CD4-positive, CD25-positive, alpha-beta regulatory T cell (primary cell): ENCODE results near the gene PHOSPHO1. TPM values are rescaled to one million over a fixed set of nuclear protein-coding genes. Genes with fewer than 3 reads are reported as not detected.
A peak's percentile ranks its signal among the peaks of the same experiment; 100 is the strongest.
"Not testable (repeated sequence)": the region's sequence is repeated elsewhere in the genome, so short reads cannot be mapped to it uniquely, and the experiment has no call there.

Experiments
- ATAC-seq, 2 donors: fragments of 150-1000 bp; cut with Tn5 transposase; one replicate each; pipeline ENCODE4 v1.10.0; 2021; ENCODE audit warnings: low read depth in 2 of 2, moderate number of reproducible peaks in 2 of 2, moderate library complexity in 1 of 2
- DNase-seq, 3 donors: peaks; one replicate each; pipeline versions ENCODE4 v3.0.0 to v3.0.0-alpha.2; 2012 to 2022; ENCODE audit warnings: mixed read lengths in 1 of 3
- H3K27ac ChIP-seq: one replicate; pipeline ENCODE4 v1.7.0; 2013; ENCODE audit warnings: mild to moderate bottlenecking, low read length; ENCODE audit not compliant: insufficient read depth, poor library complexity, severe bottlenecking
- H3K27me3 ChIP-seq: one replicate; pipeline ENCODE4 v1.7.0; 2013; ENCODE audit warnings: low read length; ENCODE audit not compliant: control insufficient read depth, insufficient read depth
- H3K36me3 ChIP-seq: one replicate; pipeline ENCODE4 v1.7.0; 2013; ENCODE audit warnings: mild to moderate bottlenecking, low read length, moderate library complexity; ENCODE audit not compliant: control insufficient read depth, insufficient read depth
- H3K4me1 ChIP-seq: 2 replicates; pipeline ENCODE4 v1.7.0; 2013; ENCODE audit warnings: mild to moderate bottlenecking, low read length; ENCODE audit not compliant: insufficient read depth, control insufficient read depth, poor library complexity, severe bottlenecking
- H3K4me3 ChIP-seq: one replicate; pipeline ENCODE4 v1.7.0; 2013; ENCODE audit warnings: low read depth, mild to moderate bottlenecking, low read length, moderate library complexity
- H3K9me3 ChIP-seq, 2 experiments: 1 replicate in 1 of 2; 2 replicates in 1 of 2; pipeline ENCODE4 v1.7.0; 2013; ENCODE audit warnings: low read length in 2 of 2, mild to moderate bottlenecking in 1 of 2, moderate library complexity in 1 of 2; ENCODE audit not compliant: control insufficient read depth in 2 of 2
- H3K27ac Mint-ChIP-seq, 3 donors: one replicate each; pipeline ENCODE4 v1.8.0; 2020 to 2022; ENCODE audit warnings: mild to moderate bottlenecking in 3 of 3, mixed read lengths in 3 of 3, moderate library complexity in 2 of 3
- H3K27me3 Mint-ChIP-seq: one replicate; pipeline ENCODE4 v1.8.0; 2022; ENCODE audit warnings: mild to moderate bottlenecking, mixed read lengths
- H3K36me3 Mint-ChIP-seq: one replicate; pipeline ENCODE4 v1.8.0; 2020; ENCODE audit warnings: mixed read lengths
- H3K4me1 Mint-ChIP-seq, 4 donors: one replicate each; pipeline ENCODE4 v1.8.0; 2020 to 2022; ENCODE audit warnings: mixed read lengths in 4 of 4, mild to moderate bottlenecking in 1 of 4
- H3K4me3 Mint-ChIP-seq, 4 donors: one replicate each; pipeline ENCODE4 v1.8.0; 2020 to 2022; ENCODE audit warnings: mild to moderate bottlenecking in 4 of 4, mixed read lengths in 4 of 4, moderate library complexity in 3 of 4
- H3K9me3 Mint-ChIP-seq, 7 donors: one replicate each; pipeline ENCODE4 v1.8.0; 2020 to 2022; ENCODE audit warnings: mixed read lengths in 7 of 7, mild to moderate bottlenecking in 3 of 7, moderate library complexity in 2 of 7
- polyA plus RNA-seq, 4 donors: library from polyadenylated mRNA; unstranded; fragments of 300-500 nt; fragmentation: Illumina TruSeq; gene quantifications; one replicate each; pipeline ENCODE4 v1.2.3, GENCODE V29; 2021
- total RNA-seq: library from RNA; stranded (reverse); gene quantifications from one replicate; pipeline ENCODE4 v1.2.3, GENCODE V29; 2022

PHOSPHO1 gene
- total and polyA plus RNA-seq, 5 donors from 2014 or later, result 0.11 to 0.24 (median 0.15) TPM; not detected in 2

DNA sequence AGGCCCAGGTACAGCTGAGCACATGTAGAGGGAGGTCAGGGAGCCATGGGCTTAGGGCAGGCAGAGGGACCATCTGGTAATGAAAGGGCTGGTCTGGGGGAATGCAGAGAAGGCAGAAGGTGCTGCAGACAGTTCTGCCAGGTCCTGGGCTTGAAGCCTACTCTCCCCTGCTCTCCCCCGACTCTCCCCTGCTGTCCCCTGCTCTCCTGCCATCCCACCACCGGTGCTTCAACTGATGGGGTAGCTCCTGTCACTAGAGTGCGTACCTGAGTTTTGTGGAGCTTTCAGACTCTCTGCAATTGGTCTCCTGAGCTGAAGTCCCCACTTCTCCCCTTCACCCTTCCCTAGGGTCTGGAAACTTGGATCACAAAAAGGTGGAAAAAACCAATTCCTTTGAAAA is 37.3 kb upstream of the PHOSPHO1 start:
- ATAC-seq, result no peak
- H3K4me3 Mint-ChIP-seq, result no peak overlapping the region

GRCh38 chr17:49266233-49266632 is 35.6 kb upstream of the PHOSPHO1 start:
- H3K4me1 ChIP-seq, result no peaks in the 10 kb centered on the region
- peak overlapping the region in 1 of 3 donors; percentile 26 for H3K27ac Mint-ChIP-seq
- no peak overlapping the region for H3K27ac ChIP-seq
- no peaks in the 10 kb centered on the region for H3K9me3 ChIP-seq
- peak overlapping the region in 1 of 4 donors; percentile 24 for H3K4me3 Mint-ChIP-seq
- DNase-seq, result no peak
- no peaks in the 10 kb centered on the region for H3K9me3 Mint-ChIP-seq
- no peaks in the 10 kb centered on the region for H3K36me3 Mint-ChIP-seq
- no peak for ATAC-seq
- peaks cover 14% of the 10 kb centered on the region for H3K27me3 Mint-ChIP-seq
- no peaks in the 10 kb centered on the region for H3K36me3 ChIP-seq
- H3K4me1 Mint-ChIP-seq, result peaks cover 0 to 1% (median 0%) of the 10 kb centered on the region in 4 donors
- H3K27me3 ChIP-seq, result no peaks in the 10 kb centered on the region
- no peak overlapping the region for H3K4me3 ChIP-seq

More for the DNA sequence above, 37.3 kb upstream of the PHOSPHO1 start:
- H3K4me1 Mint-ChIP-seq, result no peaks in the 10 kb centered on the region
- no peaks in the 10 kb centered on the region for H3K36me3 ChIP-seq
- peaks cover 10% of the 10 kb centered on the region for H3K27me3 Mint-ChIP-seq
- H3K27me3 ChIP-seq, result no peaks in the 10 kb centered on the region
- no peak overlapping the region for H3K4me3 ChIP-seq
- DNase-seq, result no peak
- H3K27ac ChIP-seq, result no peak overlapping the region
- no peaks in the 10 kb centered on the region for H3K4me1 ChIP-seq
- no peaks in the 10 kb centered on the region for H3K9me3 Mint-ChIP-seq
- no peak overlapping the region for H3K27ac Mint-ChIP-seq
- no peaks in the 10 kb centered on the region for H3K9me3 ChIP-seq
- H3K36me3 Mint-ChIP-seq, result no peaks in the 10 kb centered on the region

DNA sequence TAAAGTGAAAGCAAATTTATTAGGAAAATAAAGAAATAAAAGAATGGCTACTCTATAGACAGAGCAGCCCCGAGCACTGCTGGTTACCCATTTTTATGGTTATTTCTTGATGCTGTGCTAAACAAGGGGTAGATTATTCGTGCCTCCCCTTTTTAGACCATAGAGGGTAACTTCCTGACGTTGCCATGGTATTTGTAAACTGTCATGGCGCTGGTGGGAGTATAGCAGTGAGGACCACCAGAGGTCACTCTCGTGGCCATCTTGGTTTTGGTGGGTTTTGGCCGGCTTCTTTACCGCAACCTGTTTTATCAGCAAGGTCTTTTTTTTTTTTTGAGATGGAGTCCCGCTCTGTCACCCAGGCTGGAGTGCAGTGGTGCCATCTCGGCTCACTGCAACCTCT is 31.0 kb upstream of the PHOSPHO1 start:
- H3K27ac ChIP-seq, H3K4me1 Mint-ChIP-seq, H3K4me3 ChIP-seq, H3K36me3 Mint-ChIP-seq, H3K9me3 Mint-ChIP-seq, ATAC-seq, DNase-seq, H3K27me3 ChIP-seq, H3K36me3 ChIP-seq, H3K9me3 ChIP-seq, H3K27ac Mint-ChIP-seq: not testable (repeated sequence)
- H3K4me1 ChIP-seq, result peaks cover 13% of the 10 kb centered on the region
- H3K27me3 Mint-ChIP-seq, result peaks cover 26% of the 10 kb centered on the region
- peak overlapping the region in 3 of 4 donors; percentile 71 to 86 (median 77) for H3K4me3 Mint-ChIP-seq

DNA sequence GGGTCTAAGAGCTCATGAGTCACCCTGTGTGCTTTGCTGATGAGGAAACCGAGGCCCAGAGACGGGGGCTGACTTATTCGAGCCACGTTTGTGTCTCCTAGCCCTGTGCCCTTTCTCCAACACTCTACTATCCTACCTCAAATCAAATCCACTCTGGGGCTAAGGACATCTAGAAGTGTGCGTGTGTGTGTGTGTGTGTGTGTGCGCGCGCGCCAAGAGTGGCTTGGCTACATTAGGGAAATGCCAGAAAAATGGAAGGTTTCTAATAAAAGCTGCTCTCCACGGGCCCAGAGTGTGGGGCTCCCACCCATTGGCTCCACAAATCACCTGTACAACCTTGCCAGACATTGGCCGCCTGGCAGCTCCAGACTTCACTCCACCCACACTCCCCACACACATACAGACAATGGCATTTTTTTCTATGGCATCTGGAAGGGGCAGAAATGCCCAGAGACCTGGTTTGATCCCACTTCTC is 30.3 kb upstream of the PHOSPHO1 start:
- H3K9me3 Mint-ChIP-seq, result no peaks in the 10 kb centered on the region
- Histone ChIP-seq H3K4me1 (peaks cover 13% of the 10 kb centered on the region), H3K4me3 (peak overlapping the region; percentile 44), H3K27me3 (no peaks in the 10 kb centered on the region), H3K36me3 (no peaks in the 10 kb centered on the region), H3K27ac (no peak overlapping the region), H3K9me3 (no peaks in the 10 kb centered on the region)
- H3K27ac Mint-ChIP-seq, result peak overlapping the region in 1 of 3 donors; percentile 50
- ATAC-seq (peak in 1 of 2 donors; percentile 71), DNase-seq (no peak)
- H3K27me3 Mint-ChIP-seq, result peaks cover 26% of the 10 kb centered on the region
- no peaks in the 10 kb centered on the region for H3K36me3 Mint-ChIP-seq
- H3K4me3 Mint-ChIP-seq, result peak overlapping the region; percentile 71 to 86 (median 82)
- H3K4me1 Mint-ChIP-seq, result peaks cover 0 to 7% (median 6%) of the 10 kb centered on the region in 4 donors

GRCh38 chr17:49260011-49260816 is 29.6 kb upstream of the PHOSPHO1 start:
- Histone ChIP-seq H3K9me3 (no peaks in the 10 kb centered on the region), H3K27me3 (no peaks in the 10 kb centered on the region), H3K4me3 (peak overlapping the region; percentile 55), H3K36me3 (no peaks in the 10 kb centered on the region), H3K27ac (no peak overlapping the region), H3K4me1 (peaks cover 13% of the 10 kb centered on the region)
- DNase-seq (peak; percentile 11 to 55 (median 33)), ATAC-seq (peak; percentile 69 to 72)
- peaks cover 0 to 7% (median 6%) of the 10 kb centered on the region in 4 donors for H3K4me1 Mint-ChIP-seq
- no peaks in the 10 kb centered on the region for H3K9me3 Mint-ChIP-seq
- peaks cover 26% of the 10 kb centered on the region for H3K27me3 Mint-ChIP-seq
- peak overlapping the region; percentile 77 to 90 (median 84) for H3K4me3 Mint-ChIP-seq
- peak overlapping the region; percentile 46 to 56 (median 50) for H3K27ac Mint-ChIP-seq
- no peaks in the 10 kb centered on the region for H3K36me3 Mint-ChIP-seq

DNA sequence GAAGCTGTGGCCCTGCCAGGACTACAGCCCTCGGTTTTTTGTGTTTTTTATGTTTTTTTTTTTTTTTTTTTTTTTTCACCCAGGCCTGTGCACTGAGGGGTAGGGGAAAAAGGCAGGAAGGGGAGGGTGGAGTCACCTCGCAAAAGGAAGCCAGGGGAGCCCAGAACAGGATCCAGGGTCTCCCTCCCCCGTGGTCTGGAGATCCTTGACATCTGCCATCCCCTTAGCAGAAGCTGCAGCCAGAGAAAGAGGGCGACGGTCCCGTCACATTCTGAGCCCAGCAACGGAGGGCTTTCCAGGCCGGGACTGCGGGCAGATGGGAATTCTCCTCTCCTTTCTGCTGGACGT is 29.1 kb upstream of the PHOSPHO1 start:
- Histone ChIP-seq H3K27me3 (no peaks in the 10 kb centered on the region), H3K9me3 (no peaks in the 10 kb centered on the region), H3K36me3 (no peaks in the 10 kb centered on the region), H3K4me1 (peaks cover 13% of the 10 kb centered on the region), H3K4me3 (peak overlapping the region; percentile 55), H3K27ac (no peak overlapping the region)
- Mint-ChIP-seq H3K27ac (peak overlapping the region in 1 of 3 donors; percentile 46), H3K4me3 (peak overlapping the region; percentile 49 to 90 (median 84)), H3K27me3 (peaks cover 26% of the 10 kb centered on the region), H3K9me3 (no peaks in the 10 kb centered on the region), H3K36me3 (no peaks in the 10 kb centered on the region), H3K4me1 (peaks cover 0 to 7% (median 6%) of the 10 kb centered on the region in 4 donors)
- DNase-seq (no peak), ATAC-seq (no peak)

DNA sequence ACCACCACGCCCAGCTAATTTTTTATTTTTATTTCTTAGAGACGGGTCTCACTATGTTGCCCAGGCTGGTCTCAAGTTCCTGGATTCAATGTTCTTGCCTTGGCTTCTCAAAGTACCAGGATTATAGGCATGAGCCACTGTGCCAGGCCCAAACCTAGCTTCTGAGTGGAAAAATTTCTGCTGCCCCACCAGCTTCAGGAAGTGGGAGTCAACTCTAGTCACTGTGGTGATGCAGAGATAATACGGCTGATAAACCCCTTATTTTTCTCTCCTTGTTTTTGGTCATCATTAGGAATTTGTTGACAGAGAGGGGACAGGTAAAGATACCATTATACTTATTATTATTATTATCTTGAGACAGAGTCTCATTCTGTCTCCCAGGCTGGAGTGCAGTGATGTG is 27.8 kb upstream of the PHOSPHO1 start:
- Histone ChIP-seq H3K9me3 (no peaks in the 10 kb centered on the region), H3K4me1 (peaks cover 13% of the 10 kb centered on the region), H3K27me3 (no peaks in the 10 kb centered on the region), H3K27ac (no peak overlapping the region), H3K4me3 (no peak overlapping the region), H3K36me3 (no peaks in the 10 kb centered on the region)
- peaks cover 0 to 2% (median 0%) of the 10 kb centered on the region in 7 donors for H3K9me3 Mint-ChIP-seq
- no peaks in the 10 kb centered on the region for H3K36me3 Mint-ChIP-seq
- DNase-seq, result no peak
- ATAC-seq, result no peak
- H3K27ac Mint-ChIP-seq, result no peak overlapping the region
- H3K27me3 Mint-ChIP-seq, result peaks cover 25% of the 10 kb centered on the region
- peaks cover 0 to 7% (median 6%) of the 10 kb centered on the region in 4 donors for H3K4me1 Mint-ChIP-seq
- H3K4me3 Mint-ChIP-seq, result peak overlapping the region in 1 of 4 donors; percentile 4
